HepG2 (cell line): Measurements from ENCODE around the gene FSIP1. TPM values are rescaled to one million over a fixed set of nuclear protein-coding genes. Genes with fewer than 3 reads are reported as not detected.

Source experiments
- ATAC-seq: fragments of 200-7000 bp; cut with Tn5 transposase; 3 replicates; pipeline ENCODE4 v1.9.1; 2020; ENCODE audit warnings: mild to moderate bottlenecking, moderate library complexity
- BruUV-seq: library from RNA; stranded (reverse); fragments of 400-500 nt; replicated peaks from 2 replicates; lab custom pipeline; 2021; lab: Mats Ljungman, UMichigan
- CTCF ChIA-PET: fragments of 300-600 bp; formaldehyde crosslinking; extraction: SDS; loops from one replicate; lab custom pipeline; 2021; ENCODE audit warnings: low total read pairs, inconsistent platforms, low intra/inter-chr PET ratio; lab: Yijun Ruan, JAX
- POLR2A ChIA-PET: fragments of 350-600 bp; sonication (Branson Sonifier 250); formaldehyde crosslinking; loops from one replicate; lab custom pipeline; 2020; ENCODE audit warnings: antibody characterized with exemption, inconsistent platforms; lab: Yijun Ruan, JAX
- DNase-seq: peaks from one replicate; pipeline ENCODE4 v3.0.0-alpha.2; 2015; ENCODE audit warnings: low spot score
- FAIRE-seq: peaks from 3 replicates; lab custom pipeline; 2011; peaks lifted over from hg19 to GRCh38; lab: Jason Lieb, UNC
- H2AFZ ChIP-seq: one replicate; pipeline ENCODE4 v1.6.1; 2011; ENCODE audit warnings: low read length, inconsistent platforms
- H3K27ac ChIP-seq: fragments of 300-600 bp; 3 replicates; pipeline ENCODE4 v1.8.0; 2011; ENCODE audit warnings: mixed run types, mild to moderate bottlenecking, mixed read lengths, low read length, inconsistent platforms; ENCODE audit not compliant: insufficient read depth; ENCODE audit errors: extremely low read length
- H3K27me3 ChIP-seq, 2 experiments: fragments of 200-600 bp in 1 of 2; 2 replicates in 1 of 2; 3 replicates in 1 of 2; pipeline versions ENCODE4 v1.6.0 to v1.8.0; 2011; ENCODE audit warnings: low read length in 2 of 2, mild to moderate bottlenecking in 2 of 2, moderate library complexity in 2 of 2, inconsistent platforms in 1 of 2; ENCODE audit not compliant: insufficient read depth in 2 of 2, control insufficient read depth in 1 of 2
- H3K36me3 ChIP-seq, 2 experiments: fragments of 200-600 bp in 1 of 2; replicated peaks in 1 of 2; 2 replicates in 1 of 2; 3 replicates in 1 of 2; pipeline versions ENCODE4 v1.5.1 to v1.8.0; 2011; ENCODE audit warnings: low read length in 2 of 2, inconsistent platforms in 1 of 2; ENCODE audit not compliant: insufficient read depth in 2 of 2, control insufficient read depth in 1 of 2
- H3K4me1 ChIP-seq: 2 replicates; pipeline ENCODE4 v1.5.1; 2012; ENCODE audit warnings: low read length, inconsistent platforms; ENCODE audit not compliant: insufficient read depth
- H3K4me2 ChIP-seq: 2 replicates; pipeline ENCODE4 v1.6.0; 2011; ENCODE audit warnings: low read depth, low read length, inconsistent platforms
- H3K4me3 ChIP-seq, 3 experiments: fragments of 200-600 bp in 1 of 3; sonication (generic), shearing (Covaris generic) in 1 of 3; replicated peaks in 1 of 3; 2 replicates each; pipeline ENCODE4 v1.5.1; 2011 to 2016; ENCODE audit warnings: low read length in 3 of 3, inconsistent platforms in 2 of 3, low read depth in 2 of 3, mild to moderate bottlenecking in 2 of 3, control low read depth in 1 of 3, mixed read lengths in 1 of 3; ENCODE audit not compliant: insufficient read depth in 1 of 3
- H3K79me2 ChIP-seq: one replicate; pipeline ENCODE4 v1.6.1; 2011; ENCODE audit warnings: low read length, inconsistent platforms; ENCODE audit not compliant: insufficient read depth
- H3K9ac ChIP-seq: 2 replicates; pipeline ENCODE4 v1.6.0; 2011; ENCODE audit warnings: mild to moderate bottlenecking, low read depth, low read length, inconsistent platforms; ENCODE audit not compliant: insufficient read depth
- H3K9me3 ChIP-seq: 2 replicates; pipeline ENCODE4 v1.5.1; 2012; ENCODE audit warnings: mild to moderate bottlenecking, low read length
- H4K20me1 ChIP-seq: 2 replicates; pipeline ENCODE4 v1.6.0; 2011; ENCODE audit warnings: inconsistent platforms, mild to moderate bottlenecking, low read length, moderate library complexity; ENCODE audit not compliant: insufficient read depth
- ATF2 ChIP-seq: sonication (generic); formaldehyde crosslinking; IDR thresholded peaks from 2 replicates; pipeline ENCODE4 v1.4.0; 2020; ENCODE audit warnings: missing genetic modification reagents
- ERF ChIP-seq: IDR thresholded peaks from 2 replicates; pipeline ENCODE4 v1.6.1; 2018; ENCODE audit warnings: missing biosample characterization, missing genetic modification reagents
- MXD4 ChIP-seq: IDR thresholded peaks from 2 replicates; pipeline ENCODE4 v1.6.1; 2016; ENCODE audit warnings: mild to moderate bottlenecking, missing biosample characterization, missing genetic modification reagents
- NFYB ChIP-seq: sonication (generic); formaldehyde crosslinking; IDR thresholded peaks from 2 replicates; pipeline ENCODE4 v1.4.0; 2020; ENCODE audit warnings: missing genetic modification reagents
- TCF12 ChIP-seq, 2 experiments: fragments of 450-650 bp in 1 of 2; sonication (generic) in 1 of 2; formaldehyde crosslinking in 1 of 2; IDR thresholded peaks; 2 replicates each; pipeline versions ENCODE4 v1.6.1 to v1.8.0; 2017 to 2022; ENCODE audit warnings: antibody characterized with exemption in 1 of 2, mild to moderate bottlenecking in 1 of 2, missing genetic modification reagents in 1 of 2, moderate library complexity in 1 of 2
- TERF1 ChIP-seq: sonication (generic); formaldehyde crosslinking; IDR thresholded peaks from 2 replicates; pipeline ENCODE4 v1.8.0; 2022; ENCODE audit warnings: mild to moderate bottlenecking, missing genetic modification reagents, moderate library complexity
- ZKSCAN1 ChIP-seq: fragments of 150-350 bp; IDR thresholded peaks from 2 replicates; pipeline ENCODE4 v1.6.1; 2014; ENCODE audit warnings: low read length
- ZNF124 ChIP-seq: sonication (generic); formaldehyde crosslinking; IDR thresholded peaks from 2 replicates; pipeline ENCODE4 v1.4.0; 2020; ENCODE audit warnings: missing genetic modification reagents
- WGBS: methylation state at CpG from one replicate; pipeline ENCODE4 v1.1.6; 2017; ENCODE audit warnings: low lambda C conversion rate; 5-methylcytosine and 5-hydroxymethylcytosine counted together
- in situ Hi-C: cut with HindIII; loops from 2 replicates; pipeline ENCODE4 v1.10.0; 2017; ENCODE audit warnings: low pct_unique_long_range_greater_than_20kb; ENCODE audit not compliant: extremely low pct_ligation_motif_present
- intact Hi-C: fragments of 100-400 bp; cut with micrococcal nuclease; formaldehyde crosslinking; loops from one replicate; pipeline ENCODE4 v1.10.0; 2022; ENCODE audit not compliant: unreplicated experiment
- polyA plus RNA-seq, 8 experiments: library from polyadenylated mRNA; depleted of rRNA in 3 of 8; stranded (reverse) in 7 of 8; unstranded in 1 of 8; fragments of >200 nt; fragmentation: Illumina TruSeq in 4 of 8; extraction: Trizol in 4 of 8; gene quantifications; 2 replicates each; pipeline versions ENCODE4 v1.2.1 to v1.2.3, GENCODE V29; 2011 to 2016; ENCODE audit warnings: low read depth in 4 of 8, missing spikeins in 1 of 8, mixed read lengths in 1 of 8; ENCODE audit not compliant: insufficient read depth in 1 of 8
- total RNA-seq, 5 experiments: library from RNA; depleted of rRNA; stranded (reverse); fragments of >200 nt; fragmentation: Illumina TruSeq; extraction: Trizol; gene quantifications; 2 replicates each; pipeline ENCODE4 v1.2.3, GENCODE V29; 2016; ENCODE audit warnings: low read depth in 1 of 5
- TF ChIP-seq, protein P1 (sequence below): sonication (generic); formaldehyde crosslinking; IDR thresholded peaks from 2 replicates; pipeline ENCODE4 v1.4.0; 2020; ENCODE audit warnings: missing genetic modification reagents, borderline replicate concordance

The FSIP1 gene
- total and polyA plus RNA-seq, 2 of the 13 experiments (the other 11 are each of a cell fraction or from before 2014, with no cell fraction given) = 0.18 TPM; not detected in 1

DNA sequence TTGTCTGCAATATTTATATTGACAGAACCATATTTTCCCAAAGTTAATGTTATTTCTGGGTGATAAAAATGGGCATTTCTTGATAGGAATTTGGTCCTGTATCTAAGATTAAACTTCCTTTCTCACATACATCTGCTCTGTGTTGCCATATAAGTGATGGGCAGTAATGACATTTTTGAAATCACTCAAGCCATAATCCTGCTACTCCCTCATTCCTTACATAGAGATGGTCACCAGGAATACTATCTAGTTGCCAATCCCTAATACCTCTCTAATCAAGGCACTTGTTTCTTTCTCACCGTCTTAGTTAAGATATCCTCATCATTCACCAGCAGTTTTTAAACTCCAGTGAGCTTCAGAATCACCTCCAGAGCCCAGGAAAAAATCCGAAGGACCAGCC is 68.4 kb downstream of the FSIP1 start:
- Histone ChIP-seq H3K27me3 (no peaks in the 10 kb centered on the region), H3K79me2 (no peaks in the 10 kb centered on the region), H3K4me3 (no peak overlapping the region), H3K9me3 (no peaks in the 10 kb centered on the region), H3K4me2 (no peak overlapping the region), H4K20me1 (no peaks in the 10 kb centered on the region), H3K27ac (no peak overlapping the region), H3K4me1 (no peaks in the 10 kb centered on the region), H3K36me3 (no peaks in the 10 kb centered on the region), H2AFZ (no peak overlapping the region), H3K9ac (no peak overlapping the region)
- intact Hi-C loops = no loop called here
- no peak for DNase-seq
- in situ Hi-C loops = no loop called here
- TF ChIP-seq TERF1 (CRISPR knock-in tag) (no peak), ZNF124 (no peak), ZKSCAN1 (no peak), TCF12 (IDR thresholded peaks at IDR 0.05) (no peak), TCF12 (CRISPR knock-in tag; IDR thresholded peaks at IDR 0.05) (no peak), ATF2 (CRISPR knock-in tag) (no peak), ERF (CRISPR knock-in tag) (no peak), NFYB (CRISPR knock-in tag) (no peak), MXD4 (CRISPR knock-in tag) (no peak)
- TF ChIP-seq, protein P1, sequence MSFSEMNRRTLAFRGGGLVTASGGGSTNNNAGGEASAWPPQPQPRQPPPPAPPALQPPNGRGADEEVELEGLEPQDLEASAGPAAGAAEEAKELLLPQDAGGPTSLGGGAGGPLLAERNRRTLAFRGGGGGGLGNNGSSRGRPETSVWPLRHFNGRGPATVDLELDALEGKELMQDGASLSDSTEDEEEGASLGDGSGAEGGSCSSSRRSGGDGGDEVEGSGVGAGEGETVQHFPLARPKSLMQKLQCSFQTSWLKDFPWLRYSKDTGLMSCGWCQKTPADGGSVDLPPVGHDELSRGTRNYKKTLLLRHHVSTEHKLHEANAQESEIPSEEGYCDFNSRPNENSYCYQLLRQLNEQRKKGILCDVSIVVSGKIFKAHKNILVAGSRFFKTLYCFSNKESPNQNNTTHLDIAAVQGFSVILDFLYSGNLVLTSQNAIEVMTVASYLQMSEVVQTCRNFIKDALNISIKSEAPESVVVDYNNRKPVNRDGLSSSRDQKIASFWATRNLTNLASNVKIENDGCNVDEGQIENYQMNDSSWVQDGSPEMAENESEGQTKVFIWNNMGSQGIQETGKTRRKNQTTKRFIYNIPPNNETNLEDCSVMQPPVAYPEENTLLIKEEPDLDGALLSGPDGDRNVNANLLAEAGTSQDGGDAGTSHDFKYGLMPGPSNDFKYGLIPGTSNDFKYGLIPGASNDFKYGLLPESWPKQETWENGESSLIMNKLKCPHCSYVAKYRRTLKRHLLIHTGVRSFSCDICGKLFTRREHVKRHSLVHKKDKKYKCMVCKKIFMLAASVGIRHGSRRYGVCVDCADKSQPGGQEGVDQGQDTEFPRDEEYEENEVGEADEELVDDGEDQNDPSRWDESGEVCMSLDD (CRISPR knock-in tag) = no peak
- FAIRE-seq = no peak
- ChIA-PET POLR2A (no interaction called here), CTCF (no interaction called here)
- ATAC-seq = no peak
- WGBS = 3% methylated on average over 2 of the region's 2 CpGs
- no TSS peak for BruUV-seq
